ENCODE data around the gene DLL1. TPM values are rescaled to one million over a fixed set of nuclear protein-coding genes. Genes with fewer than 3 reads are reported as not detected.

Gene DLL1
- total RNA-seq, 2 experiments from 2014 or later, result not detected

DNA sequence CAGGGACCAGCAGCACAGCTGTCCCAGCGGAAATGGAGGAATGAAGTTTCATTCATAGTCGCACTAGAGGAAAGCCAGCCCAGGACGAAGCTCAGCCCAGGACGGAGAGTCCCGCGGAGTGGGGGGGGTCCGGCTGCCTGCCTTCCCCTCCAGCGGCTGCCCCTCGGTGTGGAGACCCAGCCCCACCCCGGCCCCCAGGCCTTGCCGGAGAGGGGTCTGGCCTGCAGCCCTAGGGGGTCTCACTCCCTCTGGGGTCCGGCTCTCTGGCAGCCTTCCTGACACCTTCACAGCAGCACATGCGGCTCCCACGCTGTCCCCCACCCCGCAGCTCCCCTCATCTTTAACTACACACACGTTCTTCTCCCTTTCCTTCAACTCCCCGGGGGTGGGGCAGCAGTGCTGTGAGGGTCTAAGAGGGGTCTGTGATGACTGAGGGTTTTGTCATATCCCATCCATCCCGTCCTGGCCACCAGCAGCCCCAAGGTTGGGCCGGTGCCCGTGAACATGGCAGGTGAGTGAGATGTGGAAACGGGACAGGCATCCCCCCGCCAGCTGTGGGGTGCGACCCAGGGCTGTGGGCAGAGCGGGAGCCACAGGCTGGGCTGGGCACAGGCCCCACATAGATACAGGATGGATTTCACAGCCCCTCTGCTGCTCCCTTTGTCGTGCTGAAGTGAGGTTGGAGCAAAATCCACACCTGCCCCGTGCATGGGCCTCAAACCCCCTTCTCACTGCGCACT is 41.8 kb downstream of the DLL1 start:
- no TSS peak for BruUV-seq (replicated peaks)
- H3K9me2 ChIP-seq (ENCODE audit: insufficient read depth, low read length), result no peaks in the 10 kb centered on the region
- H4K20me1 ChIP-seq (ENCODE audit: insufficient read depth, low read length), result no peaks in the 10 kb centered on the region
- CTCF ChIA-PET (ENCODE audit: unreplicated experiment), result no interaction called here
- H3K9me3 ChIP-seq (ENCODE audit: low read length), result no peaks in the 10 kb centered on the region
- H3K27ac ChIP-seq (ENCODE audit: low read depth, low read length, poor library complexity, severe bottlenecking), result no peak overlapping the region
- H3K79me2 ChIP-seq (ENCODE audit: insufficient read depth, low read depth, low read length), result no peaks in the 10 kb centered on the region
- POLR2A ChIA-PET, result no interaction called here
- H3K36me3 ChIP-seq (ENCODE audit: insufficient read depth, low read length), result no peaks in the 10 kb centered on the region
- no peak overlapping the region for H3K4me2 ChIP-seq (ENCODE audit: low read length)
- DNase-seq (ENCODE audit: low spot score), result no peak
- H3K4me1 ChIP-seq (ENCODE audit: insufficient read depth, low read length, poor library complexity, severe bottlenecking), result no peaks in the 10 kb centered on the region
- no peak overlapping the region for H2AFZ ChIP-seq (ENCODE audit: low read length)
- intact Hi-C loops (cut with micrococcal nuclease; ENCODE audit: unreplicated experiment), result no loop called here
- H3K4me3 ChIP-seq (ENCODE audit: low read depth, low read length, poor library complexity, severe bottlenecking), result no peak overlapping the region
- TF ChIP-seq CTCF (conservative IDR thresholded peaks at IDR 0.05; ENCODE audit: low read length) (no peak), EZH2phosphoT487 (IDR thresholded peaks at IDR 0.05; ENCODE audit: borderline replicate concordance, low read depth, low read length) (no peak)

DNA sequence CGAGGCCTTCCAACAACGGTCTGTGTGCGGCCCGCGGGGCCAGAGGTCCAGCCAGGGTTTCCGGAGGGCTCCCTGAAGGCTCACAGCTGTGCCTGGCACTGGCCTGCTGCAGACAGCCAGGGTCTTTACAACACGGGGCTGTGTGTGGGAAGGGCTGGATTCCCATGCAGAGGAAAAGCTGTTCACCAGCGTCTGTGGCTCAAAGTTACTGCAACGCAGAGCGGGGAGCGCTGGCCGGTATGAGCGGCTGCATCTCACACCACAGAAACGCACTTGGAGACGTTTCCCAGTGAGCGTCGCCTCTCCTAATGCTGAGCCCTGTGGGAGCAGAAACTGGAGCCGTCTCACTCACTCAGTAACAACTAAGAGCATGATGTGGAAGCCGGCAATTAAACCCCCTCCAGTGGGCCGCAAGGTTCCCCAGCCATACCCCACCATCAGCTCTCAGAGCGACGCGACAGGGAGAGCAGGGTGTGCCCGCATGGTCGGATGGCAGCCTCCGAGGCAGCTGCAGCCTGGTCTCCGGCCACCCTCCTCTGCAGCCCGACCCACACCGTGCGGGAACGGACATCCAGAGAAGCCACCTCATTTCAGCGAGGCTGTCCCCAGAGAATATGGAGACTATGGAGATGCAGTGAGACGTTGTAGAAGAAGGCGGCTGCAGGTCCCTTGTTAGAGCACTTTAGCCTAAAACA is 42.6 kb downstream of the DLL1 start:
- ChIA-PET POLR2A (no interaction called here), CTCF (ENCODE audit: unreplicated experiment) (no interaction called here)
- no peaks in the 10 kb centered on the region for H3K79me2 ChIP-seq (ENCODE audit: insufficient read depth, low read depth, low read length)
- no peak overlapping the region for H3K4me2 ChIP-seq (ENCODE audit: low read length)
- H3K27ac ChIP-seq (ENCODE audit: low read depth, low read length, poor library complexity, severe bottlenecking), result no peak overlapping the region
- intact Hi-C loops (cut with micrococcal nuclease; ENCODE audit: unreplicated experiment), result no loop called here
- TF ChIP-seq CTCF (conservative IDR thresholded peaks at IDR 0.05; ENCODE audit: low read length) (no peak), EZH2phosphoT487 (IDR thresholded peaks at IDR 0.05; ENCODE audit: borderline replicate concordance, low read depth, low read length) (no peak)
- H4K20me1 ChIP-seq (ENCODE audit: insufficient read depth, low read length), result no peaks in the 10 kb centered on the region
- no peaks in the 10 kb centered on the region for H3K4me1 ChIP-seq (ENCODE audit: insufficient read depth, low read length, poor library complexity, severe bottlenecking)
- DNase-seq (ENCODE audit: low spot score), result no peak
- BruUV-seq (replicated peaks), result no TSS peak
- no peaks in the 10 kb centered on the region for H3K36me3 ChIP-seq (ENCODE audit: insufficient read depth, low read length)
- H3K4me3 ChIP-seq (ENCODE audit: low read depth, low read length, poor library complexity, severe bottlenecking), result no peak overlapping the region
- H2AFZ ChIP-seq (ENCODE audit: low read length), result no peak overlapping the region
- no peaks in the 10 kb centered on the region for H3K9me2 ChIP-seq (ENCODE audit: insufficient read depth, low read length)
- H3K9me3 ChIP-seq (ENCODE audit: low read length), result no peaks in the 10 kb centered on the region

DNA sequence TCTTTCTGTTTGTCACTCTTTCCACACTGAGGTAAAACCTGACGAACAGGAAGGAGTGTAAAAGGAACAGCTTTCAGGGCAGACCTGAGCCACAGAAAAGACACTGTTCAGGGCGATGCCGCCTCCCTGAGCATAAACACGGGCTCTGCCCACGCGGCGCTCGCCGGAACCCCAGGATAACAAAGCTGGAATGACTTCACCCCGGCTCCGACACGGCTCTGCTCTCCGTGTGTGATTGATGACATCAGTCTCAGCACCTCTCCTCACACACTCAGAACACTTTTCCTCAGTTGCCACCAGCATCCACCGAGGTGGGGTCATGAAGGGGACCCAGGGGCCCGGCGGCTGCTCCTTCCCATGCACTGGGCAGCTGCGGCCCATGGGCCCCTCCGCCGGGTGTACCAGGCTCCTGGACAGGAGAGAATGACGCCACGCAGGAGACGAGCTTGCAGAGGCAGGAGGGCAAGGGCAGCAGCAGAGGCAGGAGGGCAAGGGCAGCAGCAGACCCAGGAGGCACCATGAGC is 43.6 kb downstream of the DLL1 start:
- CTCF ChIA-PET (ENCODE audit: unreplicated experiment), result no interaction called here
- BruUV-seq (replicated peaks), result no TSS peak

More for the DNA sequence above, 43.6 kb downstream of the DLL1 start:
- Histone ChIP-seq H3K36me3 (ENCODE audit: insufficient read depth, low read length) (no peaks in the 10 kb centered on the region), H2AFZ (ENCODE audit: low read length) (no peak overlapping the region), H3K9me3 (ENCODE audit: low read length) (no peaks in the 10 kb centered on the region), H3K27ac (ENCODE audit: low read depth, low read length, poor library complexity, severe bottlenecking) (no peak overlapping the region), H3K4me1 (ENCODE audit: insufficient read depth, low read length, poor library complexity, severe bottlenecking) (no peaks in the 10 kb centered on the region), H4K20me1 (ENCODE audit: insufficient read depth, low read length) (no peaks in the 10 kb centered on the region), H3K4me2 (ENCODE audit: low read length) (no peak overlapping the region), H3K9me2 (ENCODE audit: insufficient read depth, low read length) (no peaks in the 10 kb centered on the region), H3K79me2 (ENCODE audit: insufficient read depth, low read depth, low read length) (no peaks in the 10 kb centered on the region), H3K4me3 (ENCODE audit: low read depth, low read length, poor library complexity, severe bottlenecking) (no peak overlapping the region)
- DNase-seq (ENCODE audit: low spot score), result no peak
- TF ChIP-seq CTCF (conservative IDR thresholded peaks at IDR 0.05; ENCODE audit: low read length) (no peak), EZH2phosphoT487 (IDR thresholded peaks at IDR 0.05; ENCODE audit: borderline replicate concordance, low read depth, low read length) (no peak)
- POLR2A ChIA-PET, result no interaction called here
- intact Hi-C loops (cut with micrococcal nuclease; ENCODE audit: unreplicated experiment), result no loop called here

Measured in OCI-LY7 (cell line).